LNCAP (cell line): ENCODE measurements around the gene GJA8.

Source experiments
- TF ChIP-seq, protein P1 (sequence below): fragments of 450-650 bp; IDR thresholded peaks from 2 replicates; pipeline ENCODE4 v1.5.1; 2017; ENCODE audit warnings: mild to moderate bottlenecking

The GJA8 gene

DNA sequence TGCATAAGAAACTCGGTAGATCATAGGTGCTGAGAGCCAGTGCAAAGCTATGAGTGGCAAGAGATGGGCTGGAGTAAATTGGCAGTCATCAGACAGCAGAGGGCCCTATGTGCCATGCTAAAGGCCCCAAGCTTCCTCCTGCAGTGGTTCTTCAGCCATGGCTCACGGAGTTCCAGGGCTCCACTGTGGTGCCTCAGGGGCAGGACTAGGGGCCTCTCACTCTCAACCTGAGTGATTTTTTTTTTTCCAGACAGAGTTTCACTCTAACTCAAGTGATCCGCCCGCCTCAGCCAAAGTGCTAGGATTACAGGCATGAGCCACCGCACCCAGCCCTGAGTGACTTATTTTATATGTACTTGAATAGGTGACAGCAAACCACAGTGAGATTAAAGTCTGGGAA, 10.4 kb upstream of the GJA8 start:
- TF ChIP-seq, protein P1, sequence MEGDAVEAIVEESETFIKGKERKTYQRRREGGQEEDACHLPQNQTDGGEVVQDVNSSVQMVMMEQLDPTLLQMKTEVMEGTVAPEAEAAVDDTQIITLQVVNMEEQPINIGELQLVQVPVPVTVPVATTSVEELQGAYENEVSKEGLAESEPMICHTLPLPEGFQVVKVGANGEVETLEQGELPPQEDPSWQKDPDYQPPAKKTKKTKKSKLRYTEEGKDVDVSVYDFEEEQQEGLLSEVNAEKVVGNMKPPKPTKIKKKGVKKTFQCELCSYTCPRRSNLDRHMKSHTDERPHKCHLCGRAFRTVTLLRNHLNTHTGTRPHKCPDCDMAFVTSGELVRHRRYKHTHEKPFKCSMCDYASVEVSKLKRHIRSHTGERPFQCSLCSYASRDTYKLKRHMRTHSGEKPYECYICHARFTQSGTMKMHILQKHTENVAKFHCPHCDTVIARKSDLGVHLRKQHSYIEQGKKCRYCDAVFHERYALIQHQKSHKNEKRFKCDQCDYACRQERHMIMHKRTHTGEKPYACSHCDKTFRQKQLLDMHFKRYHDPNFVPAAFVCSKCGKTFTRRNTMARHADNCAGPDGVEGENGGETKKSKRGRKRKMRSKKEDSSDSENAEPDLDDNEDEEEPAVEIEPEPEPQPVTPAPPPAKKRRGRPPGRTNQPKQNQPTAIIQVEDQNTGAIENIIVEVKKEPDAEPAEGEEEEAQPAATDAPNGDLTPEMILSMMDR = no peak

DNA sequence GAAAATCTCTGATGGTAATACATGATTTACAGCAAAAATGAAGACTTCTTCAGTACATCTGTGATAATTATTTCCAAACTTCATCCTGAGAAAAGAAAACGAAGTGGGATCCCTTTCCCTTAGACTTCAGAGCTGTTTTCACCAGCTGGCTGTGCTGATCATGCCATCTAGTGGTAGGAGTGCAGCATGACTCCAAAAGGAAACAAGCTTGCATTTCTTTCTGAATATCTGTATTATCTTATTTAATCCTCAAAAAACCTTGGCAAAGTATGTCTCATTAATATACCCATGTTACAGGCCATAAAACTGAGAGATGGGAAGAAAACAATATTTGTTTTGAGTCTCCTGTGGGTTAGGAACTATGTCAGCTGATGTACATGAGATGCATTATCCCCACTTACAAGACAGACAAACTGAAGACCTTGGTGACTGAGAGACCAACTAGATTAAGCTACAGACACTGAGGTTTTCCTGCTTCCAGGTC, 9.8 kb upstream of the GJA8 start:
- TF ChIP-seq, protein P1 = peak; percentile 100

DNA sequence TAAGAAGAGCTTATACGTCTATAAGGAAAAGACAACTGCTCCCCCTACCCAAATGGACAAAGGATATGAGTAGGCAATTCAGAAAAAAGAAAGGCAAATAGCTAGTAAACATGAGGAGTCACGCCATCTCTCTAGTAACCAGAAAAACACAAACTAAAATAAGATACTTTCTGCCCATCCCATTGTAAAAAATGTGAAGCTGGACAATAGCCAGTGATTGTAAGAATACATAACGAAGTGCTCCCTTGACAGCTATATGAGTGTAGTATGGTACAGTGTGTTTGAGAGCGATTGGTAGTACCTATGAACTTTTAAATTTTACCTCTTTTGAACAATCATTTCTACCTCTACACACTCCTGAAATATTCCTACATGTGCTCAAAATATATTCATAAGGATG, 7.5 kb upstream of the GJA8 start:
- TF ChIP-seq, protein P1 = no peak

DNA sequence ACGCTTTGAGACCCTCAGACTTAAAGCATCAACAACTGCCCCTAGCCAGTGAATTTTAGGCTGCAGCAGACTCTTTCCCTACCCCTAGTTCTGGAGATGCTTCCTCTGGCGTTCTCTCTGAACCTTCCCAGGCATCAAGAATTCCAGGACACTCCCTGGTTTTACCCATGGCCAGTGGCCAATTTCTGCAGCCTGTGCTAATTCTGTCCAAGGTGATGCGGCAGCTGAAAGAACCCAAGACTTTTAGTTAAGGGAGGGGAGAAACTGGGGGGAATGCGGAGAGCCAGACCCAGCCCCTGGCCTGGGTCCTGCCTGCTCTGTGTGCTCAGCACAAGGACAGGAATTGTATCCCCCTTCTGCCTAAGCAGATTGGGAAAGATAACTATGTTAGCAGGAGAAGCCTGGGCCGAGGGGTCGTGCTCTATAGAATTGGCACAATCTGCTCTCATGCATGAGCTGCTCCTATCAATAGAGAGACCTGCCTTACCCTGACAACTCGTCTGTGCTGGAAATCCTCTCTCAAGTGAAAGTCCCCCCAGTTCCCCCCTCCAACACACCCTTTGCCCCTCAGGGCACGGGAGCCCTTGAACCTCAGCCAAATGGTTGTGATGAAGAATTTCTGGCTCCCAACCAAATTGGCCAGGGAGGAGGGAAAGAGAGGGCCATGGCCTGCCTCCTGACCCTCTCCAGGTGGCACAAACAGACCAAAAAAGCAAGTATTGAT, 5.4 kb upstream of the GJA8 start:
- TF ChIP-seq, protein P1 = no peak

DNA sequence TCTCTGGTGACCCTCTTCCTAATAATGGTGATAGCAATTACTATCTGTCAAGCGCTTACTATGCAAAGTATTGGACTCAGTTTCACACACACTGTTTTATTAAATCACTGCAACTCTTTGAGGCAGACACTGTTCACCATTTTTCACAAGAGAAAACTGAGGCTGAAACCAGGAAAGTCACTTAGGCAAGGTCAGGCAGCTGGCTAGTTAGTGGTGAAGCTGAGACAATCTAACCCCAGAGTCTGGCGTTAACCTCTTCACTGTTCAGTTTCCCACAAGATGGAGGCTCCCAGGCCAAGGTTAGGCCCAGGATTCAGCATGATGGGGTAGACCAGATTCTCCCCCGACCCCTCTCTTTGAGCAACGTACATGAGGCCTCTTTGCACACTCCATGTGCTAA, 4.8 kb upstream of the GJA8 start:
- TF ChIP-seq, protein P1 = no peak

DNA sequence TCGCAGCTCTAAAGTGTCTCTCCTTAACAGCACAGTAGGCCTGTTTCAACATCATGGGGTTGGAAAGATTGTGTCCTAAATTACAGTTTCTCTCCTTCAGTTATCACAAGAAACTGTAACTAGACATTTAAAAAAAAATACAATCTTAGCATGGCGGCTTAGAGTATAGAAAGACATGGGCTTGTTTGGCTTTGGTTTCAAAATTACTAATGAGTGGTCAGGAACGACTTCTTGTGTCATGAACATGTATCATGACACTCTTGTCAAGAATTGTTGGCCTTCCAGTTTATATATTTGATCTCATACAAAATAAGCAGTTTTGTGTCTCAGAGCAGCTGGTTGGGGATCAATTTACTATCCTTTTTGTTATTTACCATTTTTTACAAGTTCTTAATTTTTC, 2.1 kb downstream of the GJA8 start:
- TF ChIP-seq, protein P1 = no peak

DNA sequence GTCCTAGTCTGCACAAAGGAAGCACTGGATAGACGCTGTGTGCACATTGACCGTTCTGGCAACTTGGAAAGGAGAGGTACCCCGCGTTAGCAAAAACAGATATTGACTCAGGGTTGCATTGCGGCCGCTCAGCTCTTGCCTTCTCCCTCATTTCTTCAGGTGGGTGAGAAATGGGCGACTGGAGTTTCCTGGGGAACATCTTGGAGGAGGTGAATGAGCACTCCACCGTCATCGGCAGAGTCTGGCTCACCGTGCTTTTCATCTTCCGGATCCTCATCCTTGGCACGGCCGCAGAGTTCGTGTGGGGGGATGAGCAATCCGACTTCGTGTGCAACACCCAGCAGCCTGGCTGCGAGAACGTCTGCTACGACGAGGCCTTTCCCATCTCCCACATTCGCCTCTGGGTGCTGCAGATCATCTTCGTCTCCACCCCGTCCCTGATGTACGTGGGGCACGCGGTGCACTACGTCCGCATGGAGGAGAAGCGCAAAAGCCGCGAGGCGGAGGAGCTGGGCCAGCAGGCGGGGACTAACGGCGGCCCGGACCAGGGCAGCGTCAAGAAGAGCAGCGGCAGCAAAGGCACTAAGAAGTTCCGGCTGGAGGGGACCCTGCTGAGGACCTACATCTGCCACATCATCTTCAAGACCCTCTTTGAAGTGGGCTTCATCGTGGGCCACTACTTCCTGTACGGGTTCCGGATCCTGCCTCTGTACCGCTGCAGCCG, 5.4 kb downstream of the GJA8 start:
- TF ChIP-seq, protein P1 = no peak
